Measurements from ENCODE around the gene FGF8. TPM values are rescaled to one million over a fixed set of nuclear protein-coding genes. Genes with fewer than 3 reads are reported as not detected.

The FGF8 gene
- total and polyA plus RNA-seq, 4 donors = 0.42 TPM; not detected in 3

GRCh38 chr10:101720606-101721230 is 55.2 kb downstream of the FGF8 start:
- Histone ChIP-seq H3K27ac (ENCODE audit: low read depth in 1 of 2, low read length in 2 of 2) (no peak overlapping the region), H3K9ac (ENCODE audit: low read depth in 1 of 2, low read length in 2 of 2) (no peak overlapping the region), H3K9me3 (ENCODE audit: control insufficient read depth in 4 of 4, low read length in 3 of 4) (no peaks in the 10 kb centered on the region), H3K4me1 (ENCODE audit: control insufficient read depth in 4 of 4, insufficient read depth in 4 of 4, low read length in 3 of 4) (no peaks in the 10 kb centered on the region), H3K36me3 (ENCODE audit: control insufficient read depth in 4 of 4, insufficient read depth in 3 of 4, low read depth in 1 of 4, low read length in 3 of 4) (no peaks in the 10 kb centered on the region), H3K4me3 (ENCODE audit: low read depth in 1 of 3, low read length in 3 of 3) (no peak overlapping the region), H3K27me3 (ENCODE audit: control insufficient read depth in 4 of 4, insufficient read depth in 4 of 4, low read length in 3 of 4) (no peaks in the 10 kb centered on the region)
- 94% methylated on average over 6 of the region's 6 CpGs for WGBS
- no peak for DNase-seq (ENCODE audit: low spot score)
- TF ChIP-seq REST (IDR thresholded peaks at IDR 0.05) (no peak), HNF4G (IDR thresholded peaks at IDR 0.05) (no peak), MAX (IDR thresholded peaks at IDR 0.05) (no peak), CTCF (IDR thresholded peaks at IDR 0.05; ENCODE audit: low read depth, low read length, missing input control) (no peak), GABPA (IDR thresholded peaks at IDR 0.05 in 1 of 2, conservative IDR thresholded peaks at IDR 0.05 in 1 of 2) (no peak), SP1 (IDR thresholded peaks at IDR 0.05) (no peak), RXRA (IDR thresholded peaks at IDR 0.05) (no peak), YY1 (IDR thresholded peaks at IDR 0.05) (no peak)
- TF ChIP-seq, protein P1, sequence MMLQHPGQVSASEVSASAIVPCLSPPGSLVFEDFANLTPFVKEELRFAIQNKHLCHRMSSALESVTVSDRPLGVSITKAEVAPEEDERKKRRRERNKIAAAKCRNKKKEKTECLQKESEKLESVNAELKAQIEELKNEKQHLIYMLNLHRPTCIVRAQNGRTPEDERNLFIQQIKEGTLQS (IDR thresholded peaks at IDR 0.05) = no peak

Other genes with a start within 250 kb of the FGF8 start
- 10 to 100 TPM; 11.3 to 13.0 TPM for gene POLL, start 187.9 kb downstream of the FGF8 start, total RNA-seq
- 1 to 10 TPM; 8.8 to 9.2 TPM for gene POLL, start 187.9 kb downstream of the FGF8 start, polyA plus RNA-seq
- 1 to 10 TPM; 5.1 to 5.9 TPM for gene DPCD, start 187.8 kb downstream of the FGF8 start, total RNA-seq
- gene DPCD, start 187.8 kb downstream of the FGF8 start, polyA plus RNA-seq = 1 to 10 TPM; 5.3 to 6.9 TPM
- gene FBXW4, start 80.9 kb downstream of the FGF8 start, total RNA-seq = 10 to 100 TPM; 25.9 to 54.1 TPM
- 10 to 100 TPM in 1 of 2 donors, 1 to 10 TPM in 1; 5.4 to 15.1 TPM for gene FBXW4, start 80.9 kb downstream of the FGF8 start, polyA plus RNA-seq
- 10 to 100 TPM in 1 of 2 donors, 1 to 10 TPM in 1; 9.3 to 24.9 TPM for gene NPM3, start 7.3 kb upstream of the FGF8 start, total RNA-seq
- 10 to 100 TPM in 1 of 2 donors, 1 to 10 TPM in 1; 3.4 to 15.5 TPM for gene NPM3, start 7.3 kb upstream of the FGF8 start, polyA plus RNA-seq
- 10 to 100 TPM; 60.5 to 64.3 TPM for gene OGA, start 42.3 kb upstream of the FGF8 start, total RNA-seq
- 10 to 100 TPM; 18.0 to 22.2 TPM for gene OGA, start 42.3 kb upstream of the FGF8 start, polyA plus RNA-seq
- 1 to 10 TPM in 1 of 2 donors, under 1 TPM in 1; 0.98 to 2.0 TPM for gene KCNIP2, start 67.7 kb upstream of the FGF8 start, total RNA-seq
- gene KCNIP2, start 67.7 kb upstream of the FGF8 start, polyA plus RNA-seq = under 1 TPM; 0.18 to 0.46 TPM

Data from liver (tissue), 9 donors.